ENCODE results near the gene CABYR. TPM values are rescaled to one million over a fixed set of nuclear protein-coding genes. Genes with fewer than 3 reads are reported as not detected.

Gene CABYR
- total RNA-seq, 1 donor from 2014 or later = 0.73 TPM

DNA sequence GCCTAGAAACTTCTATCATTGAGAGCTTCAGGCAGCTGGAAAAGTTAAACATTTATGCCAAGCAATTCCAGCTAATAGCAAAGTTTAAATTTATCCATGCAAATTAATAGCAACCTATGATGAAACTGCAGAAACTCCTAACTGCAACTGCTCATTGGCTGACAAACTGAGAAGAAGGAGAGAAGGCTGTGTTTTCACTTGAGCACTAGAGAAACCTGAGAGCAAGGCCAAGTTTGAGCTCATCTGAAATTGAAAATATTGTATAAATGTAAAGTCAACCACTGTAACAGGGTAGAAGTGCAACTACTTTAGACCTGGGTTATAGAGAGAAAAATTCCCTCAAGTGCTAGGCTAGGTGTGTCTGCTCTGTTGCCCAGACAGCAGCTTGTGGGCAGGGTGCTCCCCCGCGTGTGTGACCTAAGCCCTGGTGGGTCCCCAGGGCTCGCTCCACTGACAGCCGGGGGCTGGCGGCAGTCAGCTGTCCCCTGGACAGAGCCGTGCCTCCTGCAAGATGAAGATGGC is 50.2 kb downstream of the CABYR start:
- intact Hi-C loops (cut with micrococcal nuclease) = no loop called here

DNA sequence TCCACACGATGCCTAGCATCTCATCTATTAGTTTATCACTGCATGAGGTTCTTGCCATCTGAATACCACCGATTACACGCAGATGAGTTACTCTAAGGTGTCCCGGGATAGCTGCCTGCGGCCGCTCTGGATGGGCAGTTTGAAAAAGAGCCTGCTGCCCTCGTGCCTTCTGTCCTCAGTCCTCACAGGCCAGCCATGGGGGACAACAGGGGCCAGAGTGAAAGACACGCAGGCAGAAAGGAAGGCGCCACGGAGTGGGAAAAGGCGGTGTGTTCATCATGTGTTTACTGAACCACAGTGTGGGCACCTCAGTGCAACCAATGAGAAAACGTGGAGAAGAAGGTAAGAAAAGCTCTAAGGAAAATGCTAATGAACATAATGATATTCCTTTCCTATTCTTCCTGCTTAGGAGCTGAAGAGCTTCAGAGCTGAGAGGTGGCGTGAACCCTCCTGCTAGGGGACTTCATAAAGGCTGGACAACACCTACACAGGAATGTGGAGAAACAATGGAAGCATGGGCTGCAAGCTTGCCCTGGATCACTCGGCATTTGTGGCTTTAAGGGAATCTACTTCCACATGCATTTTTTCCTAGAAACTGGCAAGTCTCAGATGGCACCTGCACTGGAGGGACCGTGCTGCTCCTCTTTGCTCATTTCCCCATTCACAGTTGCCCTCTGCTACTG is 50.9 kb downstream of the CABYR start:
- intact Hi-C loops (cut with micrococcal nuclease) = no loop called here

DNA sequence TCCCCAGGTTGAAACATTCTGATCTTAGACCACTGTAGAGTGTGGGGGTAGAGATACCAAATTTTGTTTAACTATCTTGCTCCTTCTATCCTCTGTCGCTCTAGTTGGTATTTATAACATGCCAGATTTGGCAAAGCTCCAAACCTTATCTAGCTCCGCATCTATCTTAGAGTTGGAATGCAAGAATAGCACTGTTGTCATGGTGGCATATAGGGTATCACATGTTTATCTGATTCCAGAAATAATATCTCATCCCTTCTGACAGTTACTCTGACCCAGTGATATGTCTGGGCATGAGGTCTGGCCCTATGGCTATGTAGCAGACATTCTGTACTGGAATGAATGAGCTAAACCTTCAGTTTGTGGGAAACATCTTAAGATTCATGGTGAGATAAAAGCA is 51.7 kb downstream of the CABYR start:
- intact Hi-C loops (cut with micrococcal nuclease) = no loop called here

DNA sequence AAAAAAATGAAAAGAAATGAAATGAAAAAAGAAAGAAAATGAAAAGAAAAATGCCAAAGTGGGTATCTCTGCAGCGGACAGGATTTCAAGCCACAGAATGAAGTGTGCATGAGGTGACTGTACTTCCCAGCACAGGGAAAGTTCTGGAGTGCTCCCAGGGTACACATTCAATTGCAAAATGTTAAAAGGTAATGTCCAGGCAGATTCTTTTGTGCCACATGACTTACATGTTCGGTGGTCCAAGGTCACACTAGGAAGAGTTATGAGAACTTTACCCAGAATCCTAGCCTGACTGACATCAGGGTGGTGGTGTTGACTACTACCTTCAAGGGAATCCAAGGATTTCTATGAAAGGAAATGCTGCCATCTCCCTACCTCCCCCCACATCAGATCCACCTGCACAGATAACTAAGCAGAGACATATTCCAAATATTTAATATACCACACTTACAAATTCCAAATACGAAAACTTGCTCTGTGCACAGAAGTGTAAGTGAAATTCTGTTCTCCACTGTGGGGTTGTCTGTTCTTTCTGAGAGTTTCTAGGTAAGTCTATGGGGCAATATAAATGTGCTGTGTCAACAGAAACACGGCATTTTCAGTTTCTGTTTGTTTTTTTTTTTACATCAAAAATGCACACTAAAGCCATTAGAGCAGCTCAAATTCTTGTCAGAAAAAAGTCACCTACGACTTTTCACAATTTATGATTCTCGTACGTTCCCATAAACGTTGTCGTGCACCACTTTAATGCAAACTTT is 56.6 kb downstream of the CABYR start:
- intact Hi-C loops (cut with micrococcal nuclease) = no loop called here

DNA sequence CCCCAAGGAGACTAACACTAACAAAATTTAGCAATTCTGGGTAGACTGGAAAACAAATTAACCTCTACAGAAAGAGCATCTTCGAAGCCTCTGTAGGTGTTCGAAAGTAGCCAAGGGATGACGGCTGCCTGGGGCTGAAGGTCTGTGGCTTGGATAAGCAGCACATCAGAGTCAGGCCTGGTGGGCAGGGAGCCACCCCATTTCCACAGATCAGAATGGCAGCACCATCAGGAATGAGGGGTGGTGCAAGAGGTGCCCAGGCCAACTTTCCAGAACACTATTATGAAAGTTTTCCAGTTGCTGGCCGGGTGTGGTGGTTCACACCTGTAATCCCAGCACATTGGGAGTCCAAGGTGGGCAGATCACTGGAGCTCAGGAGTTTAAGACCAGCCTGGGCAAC is 57.9 kb downstream of the CABYR start:
- intact Hi-C loops (cut with micrococcal nuclease) = no loop called here

DNA sequence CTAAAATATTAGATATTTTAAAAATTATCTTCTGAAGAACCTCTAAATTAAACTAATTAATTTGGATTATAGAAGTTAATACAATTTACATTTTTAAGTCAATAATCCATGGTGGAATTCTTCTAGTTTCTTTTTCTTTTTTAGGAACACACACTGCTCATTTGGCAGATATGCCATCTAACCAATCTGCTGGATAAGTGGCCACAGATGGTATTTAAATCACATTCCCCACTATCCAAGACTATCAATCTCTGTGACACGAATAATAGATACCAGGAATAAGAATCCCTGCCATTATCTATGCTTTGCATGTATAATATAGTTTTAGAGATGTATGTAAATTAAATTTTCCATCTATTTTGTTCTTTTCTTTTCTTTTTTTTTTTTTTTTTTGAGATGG is 58.5 kb downstream of the CABYR start:
- intact Hi-C loops (cut with micrococcal nuclease) = no loop called here

DNA sequence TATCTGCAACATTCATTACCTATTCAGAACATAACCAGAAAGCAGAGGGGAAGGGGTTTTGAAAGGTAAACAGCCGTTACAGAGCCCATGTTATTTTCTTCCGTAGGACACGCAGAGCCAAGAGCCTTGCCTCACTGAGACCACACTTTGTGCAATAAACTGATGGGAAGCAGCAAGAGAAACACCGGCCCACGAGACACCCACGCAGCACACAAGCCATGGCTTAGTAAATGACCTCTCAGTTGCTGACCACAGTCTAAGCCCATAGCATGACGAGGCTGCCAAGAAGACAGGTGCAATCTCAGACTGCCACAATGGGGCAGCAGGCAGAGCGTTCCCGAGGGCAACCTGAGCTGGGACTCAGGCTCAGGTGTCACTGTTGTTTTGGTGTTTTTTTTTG is 59.6 kb downstream of the CABYR start:
- intact Hi-C loops (cut with micrococcal nuclease) = no loop called here

DNA sequence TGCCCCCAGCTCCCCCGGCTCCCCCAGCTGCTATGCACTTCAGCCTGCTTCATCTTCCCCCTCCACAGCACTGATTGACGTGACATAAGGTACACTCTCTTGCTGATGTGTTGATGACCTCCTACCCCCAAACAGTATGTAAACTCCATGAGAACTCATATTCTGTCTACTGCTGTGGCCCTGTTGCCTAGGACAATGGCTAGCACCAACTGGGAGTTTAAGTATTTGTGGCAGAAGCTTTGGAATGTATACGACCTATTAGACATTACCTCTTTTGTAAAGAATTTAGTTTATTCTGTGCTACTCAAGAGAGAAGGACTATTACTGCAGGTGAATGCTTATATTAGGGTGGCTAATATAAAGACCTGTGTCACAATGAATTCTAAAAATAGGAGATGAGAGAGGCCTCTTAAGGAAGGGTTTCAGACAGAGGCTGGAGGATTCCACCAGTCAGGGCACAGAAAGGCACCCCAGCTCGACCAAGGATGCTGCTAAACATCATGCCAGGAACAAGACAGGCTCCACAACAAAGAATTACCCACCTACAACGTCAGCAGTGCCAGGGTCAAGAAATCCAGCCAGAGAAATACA is 60.6 kb downstream of the CABYR start:
- intact Hi-C loops (cut with micrococcal nuclease) = no loop called here

DNA sequence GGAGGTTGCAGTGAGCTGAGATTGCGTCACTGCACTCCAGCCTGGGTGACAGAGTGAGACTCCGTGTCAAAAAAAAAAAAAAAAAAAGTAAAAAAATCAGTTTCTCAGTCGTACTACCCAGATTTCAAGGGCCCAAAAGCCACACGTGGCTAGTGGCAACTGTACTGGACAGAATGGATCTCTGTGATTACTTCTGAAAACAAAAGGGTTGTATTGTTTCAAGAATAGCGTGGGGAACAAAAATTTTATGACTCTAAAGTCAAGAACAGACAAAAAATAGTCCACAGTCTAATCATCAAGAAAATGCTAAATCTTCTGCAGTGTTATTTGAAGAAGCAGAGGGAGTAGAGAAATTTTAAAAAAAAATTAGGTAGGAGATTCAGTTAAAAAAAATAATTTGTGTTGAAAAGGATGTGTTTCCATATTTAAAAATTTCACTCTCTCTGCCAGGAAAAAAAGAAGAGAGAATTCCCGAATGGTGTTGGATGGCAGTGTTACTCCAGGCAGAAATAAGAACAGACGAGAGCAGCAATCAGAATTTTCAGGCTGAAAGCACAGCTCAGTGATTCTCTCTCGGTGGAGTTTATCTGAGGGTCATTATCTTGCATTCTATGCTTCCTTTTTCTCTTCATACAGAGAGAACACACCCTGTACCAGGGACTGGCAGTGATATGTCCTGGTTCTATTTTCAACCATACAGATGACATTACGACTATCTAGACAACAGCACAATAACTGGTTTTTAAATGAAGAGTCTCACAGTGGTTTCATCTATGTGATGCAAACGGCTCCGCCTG is 61.8 kb downstream of the CABYR start:
- intact Hi-C loops (cut with micrococcal nuclease) = no loop called here

DNA sequence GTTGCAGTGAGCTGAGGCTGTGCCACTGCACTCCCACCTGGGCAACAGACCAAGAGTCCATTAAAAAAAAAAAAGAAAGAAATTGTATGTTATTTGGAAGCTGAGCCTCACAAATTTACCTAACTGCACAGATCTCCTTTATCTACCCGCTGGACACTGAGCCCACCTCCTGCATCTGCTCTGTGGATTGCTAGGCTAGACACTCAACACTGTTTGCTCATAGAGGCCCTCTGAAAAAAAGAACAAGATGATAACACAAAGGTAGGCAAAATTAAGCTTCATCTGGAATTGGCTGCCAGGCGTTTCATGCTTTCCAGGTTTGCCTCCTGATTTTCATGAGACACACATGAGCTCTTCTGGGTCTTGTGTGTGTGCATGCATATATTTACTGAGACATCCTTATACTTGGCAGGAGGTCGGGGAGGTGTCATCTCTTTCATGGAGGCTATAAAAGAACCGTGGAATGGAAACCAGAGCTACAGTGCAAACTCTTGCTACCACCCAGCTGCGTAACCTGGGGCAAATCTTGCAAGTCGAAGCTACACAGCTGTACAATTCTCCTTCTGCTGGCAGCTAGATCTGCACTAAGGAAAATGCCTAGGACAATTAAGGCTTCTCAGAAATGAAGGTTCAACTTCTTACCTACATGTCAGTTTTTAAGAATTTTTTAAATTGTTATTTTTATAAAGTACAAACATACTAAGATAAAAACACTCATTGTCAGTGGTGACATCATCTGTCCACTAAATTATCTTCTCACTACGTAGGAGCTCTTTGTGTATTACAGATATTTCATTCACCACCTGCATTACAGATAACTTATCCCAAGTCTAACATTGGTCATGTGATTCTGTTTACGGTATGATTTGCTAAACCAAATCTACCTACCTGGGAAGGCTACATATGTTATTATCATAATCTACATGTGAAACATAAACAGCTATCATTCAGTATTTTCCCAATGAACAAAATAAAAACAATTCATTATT is 63.1 kb downstream of the CABYR start:
- intact Hi-C loops (cut with micrococcal nuclease) = no loop called here

DNA sequence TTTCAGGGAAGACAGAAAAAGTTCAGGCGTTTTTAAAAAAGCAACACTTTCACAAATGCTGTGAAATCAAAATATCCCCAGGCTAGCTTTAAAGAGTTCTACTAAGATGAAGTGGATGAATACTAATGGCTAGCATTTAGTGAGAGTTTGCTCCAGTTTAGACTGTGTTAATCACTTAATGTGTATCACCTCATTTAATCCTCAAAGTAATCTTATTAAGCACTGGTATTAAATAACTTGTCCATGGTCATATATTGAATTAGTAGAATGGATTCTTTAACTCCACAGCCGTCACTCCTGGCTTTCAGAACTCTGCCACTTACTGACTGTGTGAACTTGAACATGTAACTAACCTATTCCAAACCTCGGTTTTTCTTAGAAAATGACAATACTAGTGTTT is 66.0 kb downstream of the CABYR start:
- intact Hi-C loops (cut with micrococcal nuclease) = no loop called here

DNA sequence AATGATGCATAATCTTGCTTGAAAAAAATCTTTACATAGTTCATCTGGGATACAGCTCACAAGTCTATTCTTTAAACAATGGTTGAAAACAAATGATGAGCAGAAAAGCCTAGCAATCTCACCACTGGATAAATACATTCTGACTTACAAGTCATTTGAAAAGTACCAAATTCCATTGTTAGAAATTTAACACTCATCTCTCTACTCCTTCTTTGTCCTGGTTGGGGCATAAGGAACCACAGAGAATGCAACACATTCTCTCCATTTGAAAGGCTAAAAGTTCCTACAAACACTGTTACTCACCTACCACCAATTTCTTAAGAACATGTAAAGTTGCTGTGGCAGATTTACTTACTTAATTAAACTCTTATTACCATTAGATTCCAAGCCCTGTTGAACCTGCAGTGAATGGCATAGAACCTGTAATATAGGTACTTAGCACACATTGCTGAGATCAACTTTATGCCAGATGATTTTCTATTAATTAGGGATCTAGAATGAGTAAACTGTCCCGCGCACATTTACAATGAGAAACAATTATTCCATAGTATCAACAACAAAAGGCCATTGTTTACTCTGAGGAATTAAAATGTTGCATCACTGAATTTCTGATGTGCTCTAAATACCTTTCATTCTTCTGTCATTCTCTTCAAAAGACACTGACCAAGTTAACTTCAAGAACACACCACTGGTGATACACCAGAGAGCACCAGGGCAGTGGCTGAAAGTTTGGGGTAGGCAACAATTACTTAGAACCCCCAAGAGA is 69.6 kb downstream of the CABYR start:
- intact Hi-C loops (cut with micrococcal nuclease) = no loop called here

DNA sequence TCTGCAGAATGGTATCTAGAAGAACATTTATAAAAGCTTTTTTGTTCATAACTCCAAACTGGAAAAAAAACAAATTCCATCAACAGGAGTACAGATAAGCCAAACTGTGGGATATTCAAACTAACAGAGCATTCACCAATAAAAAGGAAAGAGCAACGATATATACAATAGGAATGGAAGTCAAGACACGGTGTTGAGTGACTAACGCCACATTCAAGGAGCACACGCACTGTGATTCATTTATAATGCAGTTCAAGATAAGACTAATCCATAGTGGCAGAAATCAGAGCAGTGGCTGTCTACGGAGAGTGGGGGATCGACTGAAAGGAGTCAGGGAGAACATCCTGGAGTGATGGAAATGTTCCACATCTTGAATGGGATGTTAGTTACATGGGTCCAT is 70.7 kb downstream of the CABYR start:
- intact Hi-C loops (cut with micrococcal nuclease) = no loop called here

Other genes starting within 250 kb of the CABYR start
- gene TTC39C, start 124.3 kb upstream of the CABYR start, total RNA-seq = 68.1 and 69.2 TPM in 2 replicates

All from T-helper 2 cell treated with Interferon-gamma antibody and Interleukin-4, amounts not matched to agents 100 ng/mL and 5 ng/mL, for 36 hours (primary cell).